HCT116 (cell line): Measurements from ENCODE around the gene DENND1C. TPM values are rescaled to one million over a fixed set of nuclear protein-coding genes. Genes with fewer than 3 reads are reported as not detected.

Experiments
- ATAC-seq: fragments of 200-7000 bp; cut with Tn5 transposase; 2 replicates; pipeline ENCODE4 v1.9.1; 2020; ENCODE audit warnings: mild to moderate bottlenecking, moderate library complexity
- BruUV-seq: library from RNA; stranded (reverse); fragments of 400-500 nt; replicated peaks from 2 replicates; lab custom pipeline; 2021; lab: Mats Ljungman, UMichigan
- CTCF ChIA-PET: fragments of 300-600 bp; sonication (Branson Sonifier 250); formaldehyde crosslinking; loops from one replicate; lab custom pipeline; 2021; ENCODE audit warnings: antibody characterized with exemption; lab: Charles Lee
- POLR2A ChIA-PET: fragments of 300-600, 350-600 bp; sonication (Branson Sonifier 250); formaldehyde crosslinking; loops from one replicate; lab custom pipeline; 2021; ENCODE audit warnings: antibody characterized with exemption; lab: Charles Lee
- RAD21 ChIA-PET, 2 experiments: fragments of 300-600 bp; sonication (Branson Sonifier 250); formaldehyde crosslinking; loops; one replicate each; lab custom pipeline; 2023; ENCODE audit warnings: low total read pairs in 2 of 2; ENCODE audit not compliant: uncharacterized antibody in 2 of 2, unreplicated experiment in 2 of 2, low non-redundant PET in 1 of 2; lab: Charles Lee
- DNase-seq: peaks from one replicate; pipeline ENCODE4 v3.0.0-alpha.2; 2010; ENCODE audit warnings: low read depth, low spot score
- H2AFZ ChIP-seq: fragments of 200-600 bp; shearing (Covaris generic), sonication (generic); 2 replicates; pipeline ENCODE4 v1.6.1; 2017; ENCODE audit warnings: low read depth, mixed run types, mixed read lengths, antibody characterized with exemption, low read length; ENCODE audit not compliant: poor library complexity, severe bottlenecking
- H3K27ac ChIP-seq: 2 replicates; pipeline ENCODE4 v1.5.1; 2012; ENCODE audit warnings: low read depth, low read length
- H3K27me3 ChIP-seq: fragments of 200-600 bp; sonication (generic); 2 replicates; pipeline ENCODE4 v1.6.1; 2016; ENCODE audit warnings: mixed run types, low read length, mixed read lengths; ENCODE audit not compliant: insufficient read depth
- H3K36me3 ChIP-seq, 2 experiments: fragments of 200-500 bp in 1 of 2; fragments of 200-600 bp in 1 of 2; sonication (Bioruptor generic) in 1 of 2; sonication (generic) in 1 of 2; 2 replicates each; pipeline versions ENCODE4 v1.5.1 to v1.6.1; 2014 to 2016; ENCODE audit warnings: low read length in 2 of 2, inconsistent platforms in 1 of 2, mixed read lengths in 1 of 2, mixed run types in 1 of 2; ENCODE audit not compliant: insufficient read depth in 2 of 2, control insufficient read depth in 1 of 2
- H3K4me1 ChIP-seq, 2 experiments: fragments of 200-600 bp in 1 of 2; sonication (generic) in 1 of 2; 2 replicates each; pipeline versions ENCODE4 v1.5.1 to v1.6.1; 2012 to 2017; ENCODE audit warnings: low read length in 2 of 2, inconsistent platforms in 1 of 2, mild to moderate bottlenecking in 1 of 2, mixed read lengths in 1 of 2, mixed run types in 1 of 2, moderate library complexity in 1 of 2; ENCODE audit not compliant: insufficient read depth in 2 of 2, control insufficient read depth in 1 of 2
- H3K4me2 ChIP-seq: fragments of 200-600 bp; sonication (generic); 2 replicates; pipeline ENCODE4 v1.6.1; 2017; ENCODE audit warnings: mixed run types, low read length, mixed read lengths
- H3K4me3 ChIP-seq, 2 experiments: fragments of 200-600 bp in 1 of 2; sonication (generic) in 1 of 2; replicated peaks in 1 of 2; 2 replicates each; pipeline ENCODE4 v1.5.1; 2011 to 2016; ENCODE audit warnings: low read length in 2 of 2, control low read depth in 1 of 2, low read depth in 1 of 2, mild to moderate bottlenecking in 1 of 2, mixed read lengths in 1 of 2, mixed run types in 1 of 2
- H3K79me2 ChIP-seq: fragments of 200-600 bp; sonication (generic); 2 replicates; pipeline ENCODE4 v1.6.1; 2017; ENCODE audit warnings: mild to moderate bottlenecking, mixed run types, low read length, moderate library complexity, mixed read lengths; ENCODE audit not compliant: insufficient read depth
- H3K9ac ChIP-seq: fragments of 200-600 bp; sonication (generic); 2 replicates; pipeline ENCODE4 v1.6.1; 2016; ENCODE audit warnings: low read length, mixed read lengths
- H3K9me2 ChIP-seq: fragments of 200-600 bp; sonication (generic), shearing (Covaris generic); 2 replicates; pipeline ENCODE4 v1.6.1; 2017; ENCODE audit warnings: mixed run types, mild to moderate bottlenecking, moderate library complexity; ENCODE audit not compliant: insufficient read depth
- H3K9me3 ChIP-seq, 2 experiments: fragments of 200-500 bp in 1 of 2; fragments of 200-600 bp in 1 of 2; sonication (Bioruptor generic) in 1 of 2; sonication (generic) in 1 of 2; 2 replicates each; pipeline ENCODE4 v1.6.1; 2014 to 2017; ENCODE audit warnings: low read length in 2 of 2, mixed read lengths in 2 of 2, inconsistent platforms in 1 of 2, low read depth in 1 of 2, mild to moderate bottlenecking in 1 of 2, mixed run types in 1 of 2, moderate library complexity in 1 of 2; ENCODE audit not compliant: control insufficient read depth in 1 of 2, insufficient read depth in 1 of 2
- H4K20me1 ChIP-seq: fragments of 200-600 bp; sonication (generic), shearing (Covaris generic); 2 replicates; pipeline ENCODE4 v1.6.1; 2017; ENCODE audit warnings: mixed run types, mild to moderate bottlenecking, moderate library complexity; ENCODE audit not compliant: insufficient read depth
- YY1 ChIP-seq: IDR thresholded peaks from 2 replicates; pipeline ENCODE4 v1.6.1; 2011; ENCODE audit warnings: low read length, low read depth, moderate library complexity, mild to moderate bottlenecking; ENCODE audit not compliant: insufficient replicate concordance; ENCODE audit errors: extremely low read depth
- ZFX ChIP-seq: fragments of 450-650 bp; IDR thresholded peaks from 2 replicates; pipeline ENCODE4 v1.6.1; 2017
- intact Hi-C: fragments of 100-400 bp; cut with micrococcal nuclease; formaldehyde crosslinking; loops from 2 replicates; pipeline ENCODE4 v1.10.0; 2022
- total RNA-seq: library from RNA; stranded (reverse); gene quantifications from one replicate; pipeline ENCODE4 v1.2.1, GENCODE V29; 2021; ENCODE audit not compliant: unreplicated experiment
- TF ChIP-seq, protein P1 (sequence below): IDR thresholded peaks from 2 replicates; pipeline ENCODE4 v1.6.1; 2011; ENCODE audit warnings: mild to moderate bottlenecking, low read length, moderate library complexity; ENCODE audit not compliant: insufficient replicate concordance; ENCODE audit errors: extremely low read depth

Gene DENND1C
- total RNA-seq, 1 experiment from 2014 or later: 0.54 TPM

DNA sequence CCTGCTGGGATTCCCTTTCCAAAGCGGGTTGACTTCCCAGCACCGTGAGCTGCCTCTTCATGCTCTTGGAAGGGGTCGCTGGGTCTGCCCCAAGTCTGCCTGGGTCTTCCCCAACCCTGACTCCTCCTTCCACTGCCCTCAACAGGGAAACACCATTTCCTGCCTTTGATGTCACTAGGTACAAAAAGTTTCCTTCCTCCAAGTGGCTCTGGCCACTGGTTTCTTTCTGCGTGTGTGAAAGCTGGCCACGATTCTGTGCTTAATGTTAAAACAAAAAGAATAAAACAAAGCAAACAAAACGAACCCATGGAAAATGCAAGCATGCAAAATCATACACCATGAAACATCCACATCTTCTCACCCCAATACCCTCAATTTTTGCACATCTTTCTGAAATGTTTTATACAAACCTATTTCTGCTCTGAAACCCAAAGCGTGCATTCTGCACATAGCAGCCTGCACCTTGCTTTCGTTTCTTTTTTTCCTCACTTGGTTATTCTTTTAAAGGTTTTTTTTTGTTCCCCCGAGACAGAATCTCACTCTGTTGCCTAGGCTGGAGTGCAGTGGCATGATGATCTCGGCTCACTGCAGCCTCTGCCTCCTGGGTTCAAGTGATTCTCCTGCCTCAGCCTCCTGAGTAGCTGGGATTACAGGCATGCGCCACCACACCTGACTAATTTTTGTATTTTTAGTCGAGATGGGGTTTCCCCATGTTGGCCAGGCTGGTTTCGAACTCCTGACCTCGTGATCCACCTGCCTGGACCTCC, 36.7 kb upstream of the DENND1C start:
- no peak overlapping the region for H3K4me2 ChIP-seq
- H3K4me1 ChIP-seq: peaks cover 10 to 39% of the 10 kb centered on the region in 2 experiments; a peak in 3 of 4 replicates
- no peaks in the 10 kb centered on the region for H3K9me3 ChIP-seq
- BruUV-seq: no TSS peak
- no peak for DNase-seq
- no peaks in the 10 kb centered on the region for H3K79me2 ChIP-seq
- ATAC-seq: no peak
- H3K9ac ChIP-seq: no peak overlapping the region
- no peaks in the 10 kb centered on the region for H3K9me2 ChIP-seq
- ChIA-PET POLR2A (interaction anchor here (2.4 kb wide), 1 partner anchor 12 kb away, joined by 21 read pairs; the partner anchor contains the start of gene TNFSF9), RAD21 (no interaction called here), CTCF (interaction anchor here (2.0 to 2.6 kb wide), 2 partner anchors 115 to 345 kb away, joined by 7 to 19 read pairs; no protein-coding TSS in a partner anchor)
- H3K4me3 ChIP-seq: no peak overlapping the region
- no peaks in the 10 kb centered on the region for H3K27me3 ChIP-seq
- no peak overlapping the region for H3K27ac ChIP-seq
- no peaks in the 10 kb centered on the region for H3K36me3 ChIP-seq
- intact Hi-C loops: loop anchor here (5.0 kb wide), 1 partner anchor 234 kb away; no protein-coding TSS in a partner anchor
- no peaks in the 10 kb centered on the region for H4K20me1 ChIP-seq
- TF ChIP-seq YY1 (no peak), ZFX (no peak)
- TF ChIP-seq, protein P1, sequence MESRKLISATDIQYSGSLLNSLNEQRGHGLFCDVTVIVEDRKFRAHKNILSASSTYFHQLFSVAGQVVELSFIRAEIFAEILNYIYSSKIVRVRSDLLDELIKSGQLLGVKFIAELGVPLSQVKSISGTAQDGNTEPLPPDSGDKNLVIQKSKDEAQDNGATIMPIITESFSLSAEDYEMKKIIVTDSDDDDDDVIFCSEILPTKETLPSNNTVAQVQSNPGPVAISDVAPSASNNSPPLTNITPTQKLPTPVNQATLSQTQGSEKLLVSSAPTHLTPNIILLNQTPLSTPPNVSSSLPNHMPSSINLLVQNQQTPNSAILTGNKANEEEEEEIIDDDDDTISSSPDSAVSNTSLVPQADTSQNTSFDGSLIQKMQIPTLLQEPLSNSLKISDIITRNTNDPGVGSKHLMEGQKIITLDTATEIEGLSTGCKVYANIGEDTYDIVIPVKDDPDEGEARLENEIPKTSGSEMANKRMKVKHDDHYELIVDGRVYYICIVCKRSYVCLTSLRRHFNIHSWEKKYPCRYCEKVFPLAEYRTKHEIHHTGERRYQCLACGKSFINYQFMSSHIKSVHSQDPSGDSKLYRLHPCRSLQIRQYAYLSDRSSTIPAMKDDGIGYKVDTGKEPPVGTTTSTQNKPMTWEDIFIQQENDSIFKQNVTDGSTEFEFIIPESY: no peak
- no peak overlapping the region for H2AFZ ChIP-seq
